ENCODE measurements around the gene CLCN7. TPM values are rescaled to one million over a fixed set of nuclear protein-coding genes. Genes with fewer than 3 reads are reported as not detected.

The CLCN7 gene
- total RNA-seq, 1 experiment from 2014 or later, result 70.0 TPM

DNA sequence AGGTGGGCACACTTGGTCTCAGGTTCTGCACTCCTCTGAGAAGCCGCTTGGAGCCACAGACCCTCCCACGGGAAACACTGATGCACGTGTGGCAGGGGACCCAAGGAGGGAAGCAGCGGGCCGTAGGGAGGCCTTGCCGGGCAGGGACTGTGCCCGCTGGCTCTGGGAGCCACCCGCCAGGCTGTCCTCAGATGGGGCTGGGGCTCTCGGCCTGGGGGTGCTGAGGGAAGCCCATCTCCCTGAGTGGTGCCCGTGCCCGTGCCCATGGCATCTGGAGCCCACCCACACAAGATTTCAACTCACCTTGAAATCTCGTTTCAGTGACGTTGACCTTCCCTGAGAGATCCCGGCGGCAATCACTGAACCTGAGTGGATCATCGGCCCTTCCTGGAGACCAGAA lies 17.9 kb downstream of the CLCN7 start:
- Mint-ChIP-seq H3K36me3 (ENCODE audit: insufficient read depth in 1 of 3, low read depth in 3 of 3) (peaks cover 1 to 31% (median 26%) of the 10 kb centered on the region in 3 experiments; a peak in 6 of 7 replicates), H3K27ac (no peak overlapping the region), H3K27me3 (ENCODE audit: low read depth) (no peaks in the 10 kb centered on the region), H3K4me1 (no peaks in the 10 kb centered on the region), H3K9me3 (no peaks in the 10 kb centered on the region), H3K4me3 (no peak overlapping the region)
- Histone ChIP-seq H3T11ph (ENCODE audit: low read length) (no peak overlapping the region), H3K23ac (ENCODE audit: insufficient read length, low read depth, low read length) (no peak overlapping the region), H3K27me3 (ENCODE audit: insufficient read depth, low read length) (no peaks in the 10 kb centered on the region), H3K4me1 (ENCODE audit: insufficient read depth, low read length) (no peaks in the 10 kb centered on the region), H2BK5ac (ENCODE audit: insufficient read length, low read length) (no peak overlapping the region), H3K79me1 (ENCODE audit: insufficient read depth, low read depth, low read length, poor library complexity, severe bottlenecking) (no peaks in the 10 kb centered on the region), H4K5ac (ENCODE audit: insufficient read length, low read depth, low read length) (no peak overlapping the region), H2BK20ac (ENCODE audit: low read depth, low read length, poor library complexity, severe bottlenecking) (no peak overlapping the region), H2BK12ac (ENCODE audit: insufficient read length, low read depth, low read length) (no peak overlapping the region), H3K79me2 (ENCODE audit: insufficient read depth, low read length) (no peaks in the 10 kb centered on the region), H3K4me2 (ENCODE audit: insufficient read depth, insufficient read length, low read length) (no peak overlapping the region), H3K56ac (ENCODE audit: insufficient read length, low read depth, low read length) (no peak overlapping the region), H4K20me1 (ENCODE audit: control insufficient read depth, insufficient read depth, insufficient read length) (no peaks in the 10 kb centered on the region), H3K18ac (ENCODE audit: insufficient read length, low read depth, low read length) (no peak overlapping the region), H4K91ac (ENCODE audit: insufficient read length, low read depth, low read length) (no peak overlapping the region), H3K9ac (ENCODE audit: extremely low read depth, insufficient read length, low read length) (no peak overlapping the region), H3K23me2 (ENCODE audit: insufficient read length, low read depth, low read length, poor library complexity, severe bottlenecking) (no peaks in the 10 kb centered on the region), H3K9me3 (ENCODE audit: control insufficient read depth, low read depth, low read length) (no peaks in the 10 kb centered on the region), H4K8ac (replicated peaks; ENCODE audit: insufficient read length, low read depth, low read length) (no peak overlapping the region), H3K14ac (ENCODE audit: insufficient read depth, low read length) (no peak overlapping the region), H2BK120ac (ENCODE audit: low read depth, low read length, poor library complexity, severe bottlenecking) (no peak overlapping the region), H2BK15ac (ENCODE audit: low read depth, low read length) (no peak overlapping the region), H3K27ac (ENCODE audit: insufficient read length, low read depth, low read length) (no peak overlapping the region), H2AFZ (ENCODE audit: low read length) (no peak overlapping the region), H3K4ac (ENCODE audit: low read depth, low read length) (no peak overlapping the region), H2AK5ac (ENCODE audit: insufficient read length, low read length) (no peak overlapping the region)
- no CpG with 5 or more reads among the region's 16 CpGs for WGBS (ENCODE audit: extremely low coverage, insufficient read length, low lambda C conversion rate)
- TF ChIP-seq, protein P1, sequence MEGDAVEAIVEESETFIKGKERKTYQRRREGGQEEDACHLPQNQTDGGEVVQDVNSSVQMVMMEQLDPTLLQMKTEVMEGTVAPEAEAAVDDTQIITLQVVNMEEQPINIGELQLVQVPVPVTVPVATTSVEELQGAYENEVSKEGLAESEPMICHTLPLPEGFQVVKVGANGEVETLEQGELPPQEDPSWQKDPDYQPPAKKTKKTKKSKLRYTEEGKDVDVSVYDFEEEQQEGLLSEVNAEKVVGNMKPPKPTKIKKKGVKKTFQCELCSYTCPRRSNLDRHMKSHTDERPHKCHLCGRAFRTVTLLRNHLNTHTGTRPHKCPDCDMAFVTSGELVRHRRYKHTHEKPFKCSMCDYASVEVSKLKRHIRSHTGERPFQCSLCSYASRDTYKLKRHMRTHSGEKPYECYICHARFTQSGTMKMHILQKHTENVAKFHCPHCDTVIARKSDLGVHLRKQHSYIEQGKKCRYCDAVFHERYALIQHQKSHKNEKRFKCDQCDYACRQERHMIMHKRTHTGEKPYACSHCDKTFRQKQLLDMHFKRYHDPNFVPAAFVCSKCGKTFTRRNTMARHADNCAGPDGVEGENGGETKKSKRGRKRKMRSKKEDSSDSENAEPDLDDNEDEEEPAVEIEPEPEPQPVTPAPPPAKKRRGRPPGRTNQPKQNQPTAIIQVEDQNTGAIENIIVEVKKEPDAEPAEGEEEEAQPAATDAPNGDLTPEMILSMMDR (conservative IDR thresholded peaks at IDR 0.05), result no peak
- DNase-seq, result no peak
